ENCODE data around the gene TFF3.

- TF ChIP-seq ZNF747 (tag by site-specific recombination; IDR thresholded peaks at IDR 0.05) = no peak
- TF ChIP-seq PRDM10 (tag by site-specific recombination; IDR thresholded peaks at IDR 0.05) = no peak
Measured at GRCh38 chr21:42300045-42300583, 15.1 kb downstream of the TFF3 start.
